Mammary epithelial cell (primary cell): ENCODE results near the gene BIN1.

Experiments
- EZH2 ChIP-seq: IDR thresholded peaks from 2 replicates; pipeline ENCODE4 v1.6.1; 2012; ENCODE audit warnings: low read length, inconsistent platforms, borderline replicate concordance
- TF ChIP-seq, protein P1 (sequence below), 2 donors: IDR thresholded peaks in 1 of 2; conservative IDR thresholded peaks in 1 of 2; 2 replicates each; pipeline ENCODE4 v1.5.1; 2011 to 2012; ENCODE audit warnings: inconsistent platforms in 2 of 2, low read length in 2 of 2, mild to moderate bottlenecking in 2 of 2, control low read depth in 1 of 2, low read depth in 1 of 2; ENCODE audit not compliant: insufficient read depth in 1 of 2; ENCODE audit errors: extremely low read depth in 1 of 2

DNA sequence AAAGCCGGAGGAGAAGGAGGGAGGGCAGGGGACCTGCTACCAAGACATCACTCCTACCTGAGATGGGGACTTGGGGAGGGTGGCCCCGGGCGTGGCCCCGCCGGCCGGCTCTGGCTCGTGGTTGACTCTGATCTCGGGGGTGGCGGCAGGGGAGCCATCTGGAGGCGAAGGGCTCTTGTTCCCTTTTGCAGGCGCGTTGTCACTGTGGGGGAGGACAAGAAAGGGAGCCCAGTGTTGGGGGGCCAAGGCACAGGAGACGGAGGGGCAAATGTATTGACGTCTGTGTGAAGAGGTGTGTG lies 48.1 kb downstream of the BIN1 start:
- TF ChIP-seq, protein P1, sequence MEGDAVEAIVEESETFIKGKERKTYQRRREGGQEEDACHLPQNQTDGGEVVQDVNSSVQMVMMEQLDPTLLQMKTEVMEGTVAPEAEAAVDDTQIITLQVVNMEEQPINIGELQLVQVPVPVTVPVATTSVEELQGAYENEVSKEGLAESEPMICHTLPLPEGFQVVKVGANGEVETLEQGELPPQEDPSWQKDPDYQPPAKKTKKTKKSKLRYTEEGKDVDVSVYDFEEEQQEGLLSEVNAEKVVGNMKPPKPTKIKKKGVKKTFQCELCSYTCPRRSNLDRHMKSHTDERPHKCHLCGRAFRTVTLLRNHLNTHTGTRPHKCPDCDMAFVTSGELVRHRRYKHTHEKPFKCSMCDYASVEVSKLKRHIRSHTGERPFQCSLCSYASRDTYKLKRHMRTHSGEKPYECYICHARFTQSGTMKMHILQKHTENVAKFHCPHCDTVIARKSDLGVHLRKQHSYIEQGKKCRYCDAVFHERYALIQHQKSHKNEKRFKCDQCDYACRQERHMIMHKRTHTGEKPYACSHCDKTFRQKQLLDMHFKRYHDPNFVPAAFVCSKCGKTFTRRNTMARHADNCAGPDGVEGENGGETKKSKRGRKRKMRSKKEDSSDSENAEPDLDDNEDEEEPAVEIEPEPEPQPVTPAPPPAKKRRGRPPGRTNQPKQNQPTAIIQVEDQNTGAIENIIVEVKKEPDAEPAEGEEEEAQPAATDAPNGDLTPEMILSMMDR (conservative IDR thresholded peaks at IDR 0.05 in 1 of 2, IDR thresholded peaks at IDR 0.05 in 1 of 2; ENCODE audit: extremely low read depth in 1 of 2, insufficient read depth in 1 of 2, low read depth in 1 of 2, low read length in 2 of 2), result no peak
- no peak for TF ChIP-seq EZH2
